Measurements from ENCODE around the gene WDR33.

WDR33 gene

DNA sequence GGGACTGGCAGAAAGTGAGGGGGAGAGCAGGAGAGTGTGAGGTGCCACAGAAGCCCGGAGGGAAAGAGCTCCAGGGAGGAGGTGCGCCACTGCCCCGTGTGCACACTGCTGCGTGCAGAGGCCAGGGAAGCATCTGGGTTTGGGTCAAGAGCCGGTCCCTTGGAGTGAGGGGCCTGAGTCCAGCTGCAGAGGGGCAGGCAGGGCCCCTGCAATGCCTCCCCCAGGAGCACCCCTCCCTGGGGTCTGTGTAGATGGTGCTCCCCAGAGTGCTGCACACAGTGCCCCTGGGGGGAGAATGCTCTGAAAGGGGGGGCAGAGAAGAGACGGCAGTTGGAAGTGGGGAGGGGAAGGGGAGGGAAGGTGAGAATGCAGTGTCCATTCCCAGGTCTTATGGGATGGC, 132.0 kb downstream of the WDR33 start:
- WGBS, 2 experiments (ENCODE audit: insufficient coverage in 2 of 2): 93% methylated on average over 2 of the region's 6 CpGs; no CpG with 5 or more reads in 1 of the 2 experiments

DNA sequence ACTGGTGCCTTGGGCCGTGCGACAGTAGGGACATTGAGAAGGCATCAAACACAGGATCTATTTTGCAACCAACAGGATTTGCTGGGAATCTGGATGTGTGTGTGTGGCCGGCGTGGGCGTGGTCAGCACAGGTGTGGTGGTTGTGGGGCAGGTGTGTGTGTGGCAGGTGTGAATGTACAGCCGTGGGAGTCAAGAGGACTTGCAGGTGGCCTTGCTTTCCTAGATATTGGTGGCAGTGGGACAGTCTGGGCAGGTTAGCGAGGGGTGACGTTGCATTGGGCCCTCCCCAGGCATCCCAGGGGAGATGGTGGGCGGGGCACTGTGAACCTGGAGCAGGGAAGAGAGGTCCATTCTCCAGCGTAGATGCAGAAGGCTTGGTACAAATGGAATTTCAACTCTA, 132.4 kb downstream of the WDR33 start:
- Histone ChIP-seq H3K9me3 (ENCODE audit: control insufficient read depth, low read length) (no peaks in the 10 kb centered on the region), H3K4me3 (ENCODE audit: extremely low read depth, insufficient read depth, low read length, poor library complexity, severe bottlenecking) (no peak overlapping the region), H3K4me1 (ENCODE audit: control insufficient read depth, insufficient read depth, low read length, poor library complexity, severe bottlenecking) (peaks cover 7% of the 10 kb centered on the region), H3K36me3 (ENCODE audit: control insufficient read depth, insufficient read depth, low read length) (no peaks in the 10 kb centered on the region), H3K27ac (ENCODE audit: low read depth, low read length, severe bottlenecking) (no peak overlapping the region)
- 80 to 91% methylated on average over 9 to 10 of the region's 10 CpGs for WGBS, 2 experiments (ENCODE audit: insufficient coverage in 2 of 2)

More for the DNA sequence above, 132.0 kb downstream of the WDR33 start:
- Histone ChIP-seq H3K27ac (ENCODE audit: low read depth, low read length, severe bottlenecking) (no peak overlapping the region), H3K36me3 (ENCODE audit: control insufficient read depth, insufficient read depth, low read length) (no peaks in the 10 kb centered on the region), H3K9me3 (ENCODE audit: control insufficient read depth, low read length) (no peaks in the 10 kb centered on the region), H3K4me1 (ENCODE audit: control insufficient read depth, insufficient read depth, low read length, poor library complexity, severe bottlenecking) (peaks cover 10% of the 10 kb centered on the region), H3K4me3 (ENCODE audit: extremely low read depth, insufficient read depth, low read length, poor library complexity, severe bottlenecking) (no peak overlapping the region)

DNA sequence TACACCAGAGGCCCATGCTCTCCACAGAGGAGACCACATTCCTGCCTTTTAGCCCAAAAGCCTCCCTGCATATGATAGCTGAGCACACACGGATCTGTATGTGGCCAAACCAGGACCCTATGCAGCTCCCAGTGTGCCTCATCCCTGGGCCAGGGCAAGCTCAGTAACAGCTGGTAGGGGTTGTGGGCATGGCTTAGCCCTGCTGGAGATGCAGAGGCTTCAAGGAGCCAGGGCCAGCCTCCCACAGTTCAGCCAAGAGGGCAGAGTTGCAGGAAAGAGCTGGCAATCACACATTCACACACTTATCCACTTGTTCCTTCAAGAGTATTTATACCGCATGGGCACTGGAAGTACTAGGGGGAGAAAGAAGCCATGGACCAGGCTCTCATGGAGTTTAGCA, 134.1 kb downstream of the WDR33 start:
- Histone ChIP-seq H3K36me3 (ENCODE audit: control insufficient read depth, insufficient read depth, low read length) (no peaks in the 10 kb centered on the region), H3K4me3 (ENCODE audit: extremely low read depth, insufficient read depth, low read length, poor library complexity, severe bottlenecking) (no peak overlapping the region), H3K9me3 (ENCODE audit: control insufficient read depth, low read length) (no peaks in the 10 kb centered on the region), H3K27ac (ENCODE audit: low read depth, low read length, severe bottlenecking) (no peak overlapping the region), H3K4me1 (ENCODE audit: control insufficient read depth, insufficient read depth, low read length, poor library complexity, severe bottlenecking) (peaks cover 4% of the 10 kb centered on the region)
- WGBS, 2 experiments (ENCODE audit: insufficient coverage in 2 of 2): 50 to 90% methylated on average over 1 to 2 of the region's 2 CpGs

DNA sequence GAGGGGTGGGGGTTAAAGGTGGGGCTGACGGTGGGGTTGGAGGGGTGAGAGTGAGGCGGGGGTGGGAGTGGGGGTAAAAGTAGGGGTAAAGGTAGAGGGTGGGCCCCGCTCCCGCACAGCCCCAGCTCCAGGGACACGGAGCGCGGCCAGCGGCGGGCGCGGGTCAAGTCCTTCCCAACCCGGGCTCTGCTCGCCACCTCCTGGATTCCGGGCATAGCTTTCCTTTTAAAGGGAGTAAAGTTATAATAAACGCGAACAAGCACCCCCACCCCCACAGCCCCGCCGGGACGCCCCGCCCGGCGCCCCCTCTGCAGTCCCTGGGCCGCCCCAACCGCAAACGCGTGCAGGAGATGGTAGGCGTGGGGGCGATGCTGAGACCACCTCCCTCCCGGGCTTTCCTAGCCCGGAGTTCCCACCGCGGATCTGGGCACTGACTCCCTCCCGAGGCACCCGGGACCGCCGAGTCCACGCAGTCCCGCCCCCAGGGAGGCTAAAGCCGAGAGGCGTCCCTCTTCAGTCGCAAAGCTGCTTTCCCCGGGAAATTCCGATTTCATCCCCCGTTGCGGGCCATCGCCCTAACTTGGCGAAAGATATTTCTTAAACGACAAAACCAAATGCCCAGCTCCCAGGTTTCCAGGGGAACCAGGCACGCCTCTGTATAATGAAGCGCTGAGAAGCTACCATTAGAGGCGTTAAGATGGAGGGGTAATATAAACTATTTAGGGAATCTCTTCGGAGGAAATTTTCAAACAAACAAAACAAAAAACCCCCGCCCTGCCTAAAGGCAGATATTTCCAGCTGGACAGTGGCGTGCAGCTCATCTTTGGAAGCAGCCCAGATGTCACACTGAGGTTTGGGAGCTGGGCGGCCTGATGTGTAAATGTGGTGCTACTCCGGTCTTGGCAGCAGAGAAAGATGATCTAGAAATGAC, 135.4 kb downstream of the WDR33 start, which contains the start of gene LIMS2:
TSS of gene LIMS2 (minus strand) at position 200 of the 931 bp plus-strand sequence. CDS start 506 bp downstream, outside the sequence.
- Histone ChIP-seq H3K27ac (ENCODE audit: low read depth, low read length, severe bottlenecking) (no peak within 1 kb of the TSS), H3K4me3 (ENCODE audit: extremely low read depth, insufficient read depth, low read length, poor library complexity, severe bottlenecking) (peak within 1 kb of the TSS; percentile 41), H3K4me1 (ENCODE audit: control insufficient read depth, insufficient read depth, low read length, poor library complexity, severe bottlenecking) (peaks cover 4% of the 10 kb centered on the region), H3K9me3 (ENCODE audit: control insufficient read depth, low read length) (no peaks in the 10 kb centered on the region), H3K36me3 (ENCODE audit: control insufficient read depth, insufficient read depth, low read length) (no peaks in the 10 kb centered on the region)
- 8 to 16% methylated on average over 24 to 26 of the region's 56 CpGs for WGBS, 2 experiments (ENCODE audit: insufficient coverage in 2 of 2)

DNA sequence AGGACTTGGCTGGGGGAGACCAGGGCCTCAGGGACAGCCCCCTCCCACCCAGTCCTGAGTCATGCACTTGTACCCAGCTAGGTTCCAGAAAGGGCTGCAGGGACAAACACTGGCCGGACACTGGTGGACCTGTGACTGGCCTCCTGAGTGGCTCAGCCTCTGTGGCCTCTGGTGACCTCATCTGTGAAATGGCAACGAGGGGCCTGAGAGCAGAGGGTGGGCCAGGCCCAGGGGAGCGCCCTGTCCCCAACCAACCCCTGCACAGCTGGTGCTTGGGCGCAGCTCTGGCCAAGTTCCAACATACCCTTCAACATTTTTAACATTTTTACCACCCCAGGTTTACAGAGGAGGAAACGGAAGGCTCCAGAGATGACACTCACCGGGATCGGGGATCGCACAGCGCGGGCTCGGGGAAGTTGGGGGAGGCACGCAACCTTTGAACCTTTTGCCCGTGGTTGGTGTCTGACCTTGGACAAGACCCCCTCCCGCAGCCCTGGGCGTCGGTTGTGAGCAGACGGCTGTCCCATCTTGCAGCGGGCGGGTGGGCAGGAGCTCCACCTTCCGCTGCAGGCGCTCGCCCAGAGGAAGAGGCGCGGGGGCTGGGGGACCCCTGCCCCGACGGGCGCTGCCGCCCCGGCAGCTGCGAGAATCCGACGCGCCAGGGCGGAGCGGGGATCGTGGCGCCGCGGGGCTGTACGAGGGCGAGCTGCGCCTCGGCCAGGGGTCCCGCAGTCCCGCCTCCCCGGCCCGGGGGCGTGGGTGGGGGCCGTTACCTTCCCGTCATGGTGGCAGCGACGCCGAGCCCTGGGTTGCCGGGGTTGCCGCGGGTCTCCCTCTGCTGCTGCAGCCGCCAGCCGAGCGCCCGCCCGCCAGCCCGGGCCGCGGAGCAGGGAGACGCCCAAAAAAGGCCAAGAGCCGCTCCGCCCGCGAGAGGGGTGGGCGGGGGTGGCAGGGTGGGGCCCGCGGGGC, 136.4 kb downstream of the WDR33 start:
- Histone ChIP-seq H3K9me3 (ENCODE audit: control insufficient read depth, low read length) (no peaks in the 10 kb centered on the region), H3K4me3 (ENCODE audit: extremely low read depth, insufficient read depth, low read length, poor library complexity, severe bottlenecking) (peak overlapping the region; percentile 41), H3K4me1 (ENCODE audit: control insufficient read depth, insufficient read depth, low read length, poor library complexity, severe bottlenecking) (peaks cover 4% of the 10 kb centered on the region), H3K27ac (ENCODE audit: low read depth, low read length, severe bottlenecking) (no peak overlapping the region), H3K36me3 (ENCODE audit: control insufficient read depth, insufficient read depth, low read length) (no peaks in the 10 kb centered on the region)
- WGBS, 2 experiments (ENCODE audit: insufficient coverage in 2 of 2): 8 to 9% methylated on average over 50 to 51 of the region's 72 CpGs

DNA sequence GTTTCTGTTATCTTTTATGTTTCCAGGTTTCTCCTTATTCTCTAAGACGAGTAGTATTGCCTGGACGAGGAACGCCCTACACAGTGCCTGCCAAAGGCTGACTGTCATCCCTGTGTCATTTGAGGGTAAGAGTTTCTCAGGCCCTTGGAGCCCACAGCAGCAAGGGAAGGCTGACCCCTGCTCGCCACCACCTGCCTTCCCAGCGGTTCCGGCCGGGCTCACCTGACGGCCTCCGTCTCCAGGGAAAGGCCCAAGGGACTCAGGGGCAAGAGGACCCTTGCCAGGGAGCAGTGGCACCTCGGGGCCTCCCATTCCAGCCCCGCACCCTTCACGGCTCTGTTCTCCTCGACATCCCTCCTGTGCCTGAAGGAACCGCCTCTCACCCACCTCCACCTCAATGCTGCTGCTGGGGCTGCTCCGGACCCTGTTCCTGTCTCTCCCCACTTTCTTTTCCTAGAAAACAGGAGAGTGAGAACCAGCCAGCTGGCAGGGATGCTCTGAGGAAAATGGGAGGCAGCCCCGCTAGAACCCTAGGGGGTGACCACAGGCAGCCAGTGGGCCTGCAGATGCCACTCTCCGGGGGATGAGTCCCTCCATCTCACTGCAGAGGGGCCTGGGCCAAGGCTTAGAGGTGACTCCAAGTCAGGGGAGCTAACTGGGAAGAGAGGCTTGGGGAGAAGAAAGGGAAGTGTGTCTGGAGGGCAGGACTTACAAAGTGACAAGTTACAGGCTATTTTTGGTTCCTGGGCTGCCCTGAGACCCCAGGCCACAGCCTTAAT, 137.5 kb downstream of the WDR33 start:
- Histone ChIP-seq H3K4me3 (ENCODE audit: extremely low read depth, insufficient read depth, low read length, poor library complexity, severe bottlenecking) (no peak overlapping the region), H3K36me3 (ENCODE audit: control insufficient read depth, insufficient read depth, low read length) (no peaks in the 10 kb centered on the region), H3K27ac (ENCODE audit: low read depth, low read length, severe bottlenecking) (no peak overlapping the region), H3K4me1 (ENCODE audit: control insufficient read depth, insufficient read depth, low read length, poor library complexity, severe bottlenecking) (peaks cover 4% of the 10 kb centered on the region), H3K9me3 (ENCODE audit: control insufficient read depth, low read length) (no peaks in the 10 kb centered on the region)
- 90 to 100% methylated on average over 10 to 15 of the region's 17 CpGs for WGBS, 2 experiments (ENCODE audit: insufficient coverage in 2 of 2)

DNA sequence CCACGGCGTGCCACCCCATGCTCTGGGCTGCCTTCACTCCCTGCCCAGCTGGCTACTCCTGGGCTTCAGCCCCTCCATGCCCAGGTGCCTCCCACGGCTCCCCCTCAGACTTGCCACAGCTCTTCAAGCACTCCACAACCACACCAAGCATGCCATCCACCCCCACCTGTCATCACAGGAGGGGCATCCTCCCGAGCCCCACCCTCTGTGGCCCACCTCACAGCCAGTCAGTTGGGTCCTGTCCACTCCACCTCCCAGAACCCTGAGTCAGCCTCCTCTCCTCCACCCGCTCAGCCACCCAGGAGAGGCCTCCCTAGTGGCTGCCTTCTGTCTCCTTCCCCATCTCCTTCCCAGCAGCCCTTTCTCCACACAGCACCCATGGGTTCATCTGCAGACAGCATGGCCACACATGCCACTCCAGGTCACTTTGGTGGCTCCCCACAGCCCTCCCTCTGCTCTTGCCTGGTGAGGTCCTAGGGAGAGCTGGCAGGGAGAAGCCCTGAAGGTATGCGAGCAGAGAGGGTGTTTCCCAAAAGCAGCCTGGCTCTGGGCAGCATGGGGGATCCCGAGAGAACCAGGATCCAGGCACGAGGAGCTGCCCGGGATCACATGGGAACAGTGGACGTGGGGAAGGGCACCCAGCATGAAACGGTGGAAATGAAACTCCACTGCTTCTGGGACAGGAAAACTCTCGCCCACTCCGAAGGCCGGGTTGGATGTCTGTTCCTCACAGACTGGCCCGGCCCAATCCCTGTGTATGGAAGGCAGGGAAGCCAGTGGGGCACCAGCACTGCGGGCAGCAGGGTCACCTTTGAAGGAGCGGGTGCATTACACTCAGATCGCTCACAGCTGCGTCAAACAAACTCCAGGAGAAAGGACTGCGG, 138.4 kb downstream of the WDR33 start:
- Histone ChIP-seq H3K36me3 (ENCODE audit: control insufficient read depth, insufficient read depth, low read length) (no peaks in the 10 kb centered on the region), H3K4me3 (ENCODE audit: extremely low read depth, insufficient read depth, low read length, poor library complexity, severe bottlenecking) (no peak overlapping the region), H3K9me3 (ENCODE audit: control insufficient read depth, low read length) (no peaks in the 10 kb centered on the region), H3K4me1 (ENCODE audit: control insufficient read depth, insufficient read depth, low read length, poor library complexity, severe bottlenecking) (peaks cover 4% of the 10 kb centered on the region), H3K27ac (ENCODE audit: low read depth, low read length, severe bottlenecking) (no peak overlapping the region)
- WGBS, 2 experiments (ENCODE audit: insufficient coverage in 2 of 2): 81 to 83% methylated on average over 16 to 19 of the region's 20 CpGs

DNA sequence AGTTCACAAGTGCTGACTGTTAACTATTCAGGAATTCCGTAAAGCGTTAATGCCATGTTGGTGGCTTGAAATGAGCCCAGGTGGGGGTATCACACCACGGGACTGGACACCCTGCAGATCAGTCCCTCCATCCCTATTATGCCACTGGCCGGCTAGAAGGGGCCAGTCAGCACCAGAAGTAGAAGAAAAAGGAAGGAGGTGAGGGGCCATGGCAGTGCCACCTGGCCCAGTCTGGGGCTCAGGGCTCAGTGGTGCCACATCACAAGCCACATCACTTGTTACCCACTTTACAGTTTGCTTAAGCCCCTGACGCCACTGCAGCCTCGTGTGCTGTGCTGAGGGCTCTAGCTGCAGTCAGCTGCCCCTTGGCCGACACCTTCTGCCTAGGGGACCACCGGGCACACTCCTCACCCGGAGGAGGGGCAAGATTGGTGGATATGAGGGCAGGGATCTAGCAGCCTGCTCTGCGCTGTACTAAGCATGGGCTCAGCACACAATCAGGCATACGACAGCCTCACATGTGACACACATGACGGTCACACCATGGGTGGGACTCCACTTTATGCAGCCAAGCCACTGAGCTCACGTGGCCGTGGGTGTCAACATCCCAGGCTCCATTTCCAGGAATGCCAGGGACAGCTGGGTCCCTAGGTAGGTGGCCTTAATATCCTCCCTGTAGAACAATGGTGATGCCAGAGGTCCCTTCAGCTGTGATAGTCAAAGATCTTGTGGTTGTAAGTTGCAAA, 139.2 kb downstream of the WDR33 start:
- Histone ChIP-seq H3K27ac (ENCODE audit: low read depth, low read length, severe bottlenecking) (no peak overlapping the region), H3K9me3 (ENCODE audit: control insufficient read depth, low read length) (no peaks in the 10 kb centered on the region), H3K4me1 (ENCODE audit: control insufficient read depth, insufficient read depth, low read length, poor library complexity, severe bottlenecking) (peaks cover 4% of the 10 kb centered on the region), H3K4me3 (ENCODE audit: extremely low read depth, insufficient read depth, low read length, poor library complexity, severe bottlenecking) (no peak overlapping the region), H3K36me3 (ENCODE audit: control insufficient read depth, insufficient read depth, low read length) (no peaks in the 10 kb centered on the region)
- 94 to 98% methylated on average over 12 of the region's 14 CpGs for WGBS, 2 experiments (ENCODE audit: insufficient coverage in 2 of 2)

DNA sequence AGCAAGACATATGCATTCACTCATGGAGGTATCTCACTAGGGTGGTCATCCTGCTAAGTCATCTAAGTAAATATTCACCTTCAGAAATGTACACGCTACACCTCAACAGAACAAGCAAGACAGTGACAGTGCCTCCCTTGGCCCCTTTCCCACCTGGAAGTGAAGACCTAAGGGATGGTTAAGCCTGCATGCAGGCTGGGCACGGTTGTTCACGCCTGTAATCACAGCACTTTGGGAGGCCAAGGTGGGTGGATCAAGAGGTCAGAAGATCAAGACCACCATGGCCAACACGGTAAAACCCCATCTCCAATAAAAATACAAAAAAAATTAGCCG, 140.0 kb downstream of the WDR33 start:
- 83 to 92% methylated on average over 2 to 4 of the region's 5 CpGs for WGBS, 2 experiments (ENCODE audit: insufficient coverage in 2 of 2)

More for the DNA sequence above, 140.0 kb downstream of the WDR33 start:
- Histone ChIP-seq H3K9me3 (ENCODE audit: control insufficient read depth, low read length) (no peaks in the 10 kb centered on the region), H3K4me3 (ENCODE audit: extremely low read depth, insufficient read depth, low read length, poor library complexity, severe bottlenecking) (no peak overlapping the region), H3K27ac (ENCODE audit: low read depth, low read length, severe bottlenecking) (no peak overlapping the region), H3K36me3 (ENCODE audit: control insufficient read depth, insufficient read depth, low read length) (no peaks in the 10 kb centered on the region), H3K4me1 (ENCODE audit: control insufficient read depth, insufficient read depth, low read length, poor library complexity, severe bottlenecking) (peaks cover 4% of the 10 kb centered on the region)
